GM21360 (cell line): ENCODE results near the gene LRFN4.
"Not testable (repeated sequence)": the region's sequence is repeated elsewhere in the genome, so short reads cannot be mapped to it uniquely, and the experiment has no call there.

Experiments used
- ATAC-seq: cut with Tn5 transposase; IDR thresholded peaks from one replicate; pipeline ENCODE4 v1.9.1; 2021; ENCODE audit warnings: mild to moderate bottlenecking, moderate library complexity; ENCODE audit not compliant: unreplicated experiment

LRFN4 gene

GRCh38 chr11:66856496-66857233 lies at the start of gene LRFN4:
LRFN4 (plus strand) TSS chr11:66857064; CDS start chr11:66857745, 681 bp downstream.
- ATAC-seq: peak; percentile 35

- no peak for ATAC-seq
Observed at GRCh38 chr11:66809592-66809991, 47.3 kb upstream of the LRFN4 start.

DNA sequence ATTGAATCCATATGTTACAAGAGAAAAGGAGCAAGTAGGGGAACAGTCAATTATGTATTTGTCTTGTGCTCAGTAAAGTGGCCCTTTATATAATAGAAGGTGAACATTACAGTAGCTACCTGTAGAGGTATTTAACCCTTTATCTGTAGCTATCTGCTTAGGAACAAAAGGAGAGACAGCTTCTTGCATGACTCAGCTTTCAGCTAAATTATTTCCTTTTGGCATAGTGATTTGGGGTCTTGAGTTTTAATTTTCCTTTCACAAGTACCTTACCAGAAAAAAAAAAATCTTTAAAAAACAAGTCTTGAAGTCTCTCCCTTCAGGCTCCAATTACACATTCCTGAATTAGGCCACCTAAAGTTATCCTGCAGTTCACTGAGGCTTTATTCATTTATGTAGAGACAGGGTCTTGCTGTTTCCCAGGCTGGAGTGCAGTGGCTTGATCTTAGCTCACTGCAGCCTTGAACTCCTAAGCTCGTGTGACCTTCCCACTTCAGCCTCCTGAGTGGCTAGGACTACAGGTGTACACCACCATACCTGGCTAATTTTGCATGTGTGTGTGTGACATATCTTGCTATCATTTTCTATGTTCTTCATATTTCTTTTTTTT lies 46.2 kb upstream of the LRFN4 start:
- ATAC-seq: no peak

DNA sequence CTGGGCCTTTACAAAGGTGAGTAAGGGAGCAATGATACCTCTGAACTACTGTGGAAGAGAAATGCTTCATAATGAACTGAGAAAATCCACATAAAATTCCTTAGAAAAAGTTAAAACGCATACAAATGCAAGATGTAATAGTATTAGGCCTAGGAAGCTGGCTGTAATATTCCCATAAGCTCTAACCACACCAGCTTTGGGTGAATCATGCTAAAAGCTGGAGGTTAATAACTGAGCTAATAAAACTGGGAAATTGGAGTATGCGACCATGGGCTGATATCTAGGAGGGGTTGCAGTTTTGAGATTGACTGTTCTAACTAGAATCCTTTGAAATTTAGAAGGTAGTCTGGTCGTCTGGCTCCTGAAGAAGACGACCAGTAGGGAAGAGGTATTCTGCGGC lies 42.2 kb upstream of the LRFN4 start:
- no peak for ATAC-seq

- ATAC-seq: no peak
Observed at GRCh38 chr11:66815646-66816045, 41.2 kb upstream of the LRFN4 start.

GRCh38 chr11:66818231-66818955 lies 38.5 kb upstream of the LRFN4 start:
- ATAC-seq: no peak

- ATAC-seq: no peak
Observed at GRCh38 chr11:66820381-66820780, 36.5 kb upstream of the LRFN4 start.

- no peak for ATAC-seq
Observed at GRCh38 chr11:66820901-66821300, 36.0 kb upstream of the LRFN4 start.

DNA sequence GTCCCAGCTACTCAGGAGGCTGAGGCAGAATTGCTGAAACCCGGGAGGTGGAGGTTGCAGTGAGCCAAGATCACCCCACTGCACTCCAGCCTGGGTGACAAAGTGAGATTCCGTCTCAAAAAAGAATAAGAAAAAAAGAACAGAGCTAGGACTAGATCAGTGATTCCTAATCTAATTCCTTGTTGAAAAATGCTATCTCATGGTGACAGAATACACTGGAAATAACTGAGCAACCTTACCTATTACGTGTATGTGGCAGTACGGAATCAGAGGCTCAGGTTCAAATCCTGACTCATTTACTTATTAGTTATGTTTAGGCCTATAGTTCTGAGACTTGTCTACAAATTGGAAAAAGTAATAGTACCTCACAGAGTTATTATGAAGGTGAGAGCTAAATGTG lies 33.2 kb upstream of the LRFN4 start:
- ATAC-seq: no peak

DNA sequence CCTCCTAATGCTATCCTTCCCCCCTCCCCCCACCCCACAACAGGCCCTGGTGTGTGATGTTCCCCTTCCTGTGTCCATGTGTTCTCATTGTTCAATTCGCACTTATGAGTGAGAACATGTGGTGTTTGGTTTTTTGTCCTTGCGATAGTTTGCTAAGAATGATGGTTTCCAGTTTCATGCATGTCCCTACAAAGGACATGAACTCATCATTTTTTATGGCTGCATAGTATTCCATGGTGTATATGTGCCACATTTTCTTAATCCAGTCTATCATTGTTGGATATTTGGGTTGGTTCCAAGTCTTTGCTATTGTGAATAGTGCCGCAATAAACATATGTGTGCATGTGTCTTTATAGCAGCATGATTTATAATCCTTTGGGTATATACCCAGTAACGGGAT lies 32.3 kb upstream of the LRFN4 start:
- ATAC-seq: not testable (repeated sequence)

DNA sequence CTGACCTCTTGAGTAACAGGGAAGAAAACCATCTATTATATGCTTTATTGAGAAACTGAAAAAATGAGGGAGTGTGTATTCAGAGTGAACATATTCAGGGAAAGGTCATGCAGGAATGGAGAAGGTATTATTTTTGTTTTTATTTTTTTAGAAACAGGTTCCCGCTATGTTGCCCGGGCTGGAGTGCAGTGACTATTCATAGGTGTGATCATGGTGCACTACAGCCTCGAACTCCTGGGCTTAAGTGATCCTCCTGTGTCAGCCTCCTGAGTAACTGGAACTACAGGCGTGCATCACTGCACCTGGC lies 22.4 kb upstream of the LRFN4 start:
- no peak for ATAC-seq

DNA sequence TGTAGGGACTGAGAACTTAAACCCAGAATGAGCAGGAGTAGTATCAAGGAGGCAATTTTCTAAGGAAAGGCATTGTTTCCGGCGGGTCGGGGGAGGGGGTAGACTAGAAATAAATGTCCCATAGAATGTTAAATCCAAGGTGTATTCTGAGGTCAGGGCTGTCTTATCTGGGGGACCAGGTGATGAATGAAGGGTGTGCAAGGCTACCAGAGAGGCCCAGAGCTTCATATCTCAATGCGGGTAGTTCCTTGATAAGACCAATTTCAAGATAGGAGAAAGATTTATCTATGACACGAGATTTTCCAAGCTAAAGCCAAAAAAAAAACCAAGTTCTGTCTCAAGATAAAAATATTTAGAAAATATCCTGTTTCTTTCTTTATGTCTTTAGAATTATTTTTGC lies 21.9 kb upstream of the LRFN4 start:
- ATAC-seq: no peak

- ATAC-seq: no peak
Observed at GRCh38 chr11:66835768-66836405, 21.0 kb upstream of the LRFN4 start.

- no peak for ATAC-seq
Observed at GRCh38 chr11:66840317-66841091, 16.4 kb upstream of the LRFN4 start.

DNA sequence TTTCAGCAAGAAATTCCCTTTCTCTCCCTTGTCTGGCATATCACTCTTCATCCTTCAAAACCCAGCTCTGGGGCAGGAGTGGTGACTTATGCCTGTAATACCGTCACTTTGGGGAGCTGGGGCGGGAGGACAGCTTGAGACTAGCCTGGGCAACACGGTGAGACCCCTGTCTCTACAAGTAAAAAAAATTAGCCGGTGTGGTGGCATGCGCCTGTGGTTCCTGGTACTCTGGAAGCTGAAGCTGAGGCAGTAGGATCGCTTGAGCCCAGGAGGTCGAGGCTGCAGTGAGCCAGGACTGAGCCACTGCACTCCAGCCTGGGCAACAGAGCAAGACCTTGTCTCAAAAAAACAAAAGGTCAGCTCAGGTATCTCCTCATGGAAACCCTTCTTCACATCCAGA lies 15.0 kb upstream of the LRFN4 start:
- ATAC-seq: no peak

GRCh38 chr11:66842501-66842895 lies 14.4 kb upstream of the LRFN4 start:
- ATAC-seq: no peak

GRCh38 chr11:66842896-66843775 lies 13.7 kb upstream of the LRFN4 start, which contains the start of gene RCE1:
RCE1 (plus strand) TSS chr11:66843441; CDS start chr11:66843456, 15 bp downstream.
- peak; percentile 74 for ATAC-seq

GRCh38 chr11:66843776-66844495 lies 12.9 kb upstream of the LRFN4 start:
- no peak for ATAC-seq

DNA sequence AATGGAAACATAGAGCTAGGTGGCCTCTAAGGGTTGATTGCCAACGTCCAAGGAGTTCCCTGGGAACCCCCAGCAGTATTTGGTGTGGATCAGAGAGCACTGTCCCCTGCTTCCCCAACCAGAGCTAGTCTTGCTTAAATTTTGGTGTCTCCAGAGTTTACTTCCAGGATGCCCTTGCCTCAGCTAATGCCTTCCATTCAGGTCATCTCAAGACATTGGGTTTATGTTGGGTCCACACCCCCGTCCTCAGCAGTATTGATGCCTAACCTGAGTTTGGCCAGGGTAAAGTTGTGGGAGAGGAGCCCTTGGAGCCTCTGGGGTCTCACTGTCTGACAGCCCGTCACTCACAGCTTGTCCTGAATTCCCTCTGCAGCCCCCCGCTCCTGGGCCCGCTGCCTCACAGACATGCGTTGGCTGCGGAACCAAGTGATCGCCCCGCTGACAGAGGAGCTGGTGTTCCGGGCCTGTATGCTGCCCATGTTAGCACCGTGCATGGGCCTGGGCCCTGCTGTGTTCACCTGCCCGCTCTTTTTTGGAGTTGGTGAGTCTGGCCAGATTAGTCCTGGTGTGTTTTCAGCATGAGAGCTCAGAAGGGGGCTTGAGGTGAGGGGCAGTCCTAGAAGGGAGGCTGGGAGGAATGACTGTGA lies 12.2 kb upstream of the LRFN4 start:
- no peak for ATAC-seq
